Measurements from ENCODE around the gene RBM4B.

DNA sequence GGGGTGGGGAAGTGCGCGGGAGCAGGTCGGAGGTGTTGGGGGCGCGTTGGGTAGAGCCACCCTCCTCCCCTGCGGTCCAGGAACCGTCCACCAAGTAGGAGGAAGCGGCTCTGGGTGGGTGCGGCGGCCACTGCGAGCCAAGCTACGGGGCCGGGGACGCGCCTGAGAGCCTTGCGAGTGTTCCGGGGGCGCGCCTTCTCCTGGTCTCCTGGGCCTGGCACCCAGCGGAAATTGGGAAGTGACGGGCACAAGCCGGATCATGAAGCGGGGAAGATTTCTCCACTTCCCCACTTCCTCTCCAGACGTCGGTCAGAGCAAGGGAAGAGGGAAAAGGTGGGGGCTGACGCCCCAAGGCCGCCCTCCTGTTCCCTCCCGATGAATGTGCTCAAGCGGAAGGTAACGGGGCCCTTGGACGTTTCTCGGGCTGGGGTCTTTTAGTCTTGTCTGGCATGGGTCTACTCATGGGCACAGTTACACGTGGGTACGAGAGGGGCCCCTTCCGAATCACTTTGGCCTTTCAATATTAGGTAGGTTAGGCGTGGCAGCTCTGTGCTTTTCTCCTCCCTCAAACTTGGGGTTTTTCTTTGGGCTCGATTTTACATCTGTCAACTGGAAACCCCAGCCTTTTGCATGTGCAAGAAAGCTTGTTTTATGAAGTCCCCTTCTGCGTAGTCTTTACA, 60.4 kb downstream of the RBM4B start:
- TF ChIP-seq, protein P1, sequence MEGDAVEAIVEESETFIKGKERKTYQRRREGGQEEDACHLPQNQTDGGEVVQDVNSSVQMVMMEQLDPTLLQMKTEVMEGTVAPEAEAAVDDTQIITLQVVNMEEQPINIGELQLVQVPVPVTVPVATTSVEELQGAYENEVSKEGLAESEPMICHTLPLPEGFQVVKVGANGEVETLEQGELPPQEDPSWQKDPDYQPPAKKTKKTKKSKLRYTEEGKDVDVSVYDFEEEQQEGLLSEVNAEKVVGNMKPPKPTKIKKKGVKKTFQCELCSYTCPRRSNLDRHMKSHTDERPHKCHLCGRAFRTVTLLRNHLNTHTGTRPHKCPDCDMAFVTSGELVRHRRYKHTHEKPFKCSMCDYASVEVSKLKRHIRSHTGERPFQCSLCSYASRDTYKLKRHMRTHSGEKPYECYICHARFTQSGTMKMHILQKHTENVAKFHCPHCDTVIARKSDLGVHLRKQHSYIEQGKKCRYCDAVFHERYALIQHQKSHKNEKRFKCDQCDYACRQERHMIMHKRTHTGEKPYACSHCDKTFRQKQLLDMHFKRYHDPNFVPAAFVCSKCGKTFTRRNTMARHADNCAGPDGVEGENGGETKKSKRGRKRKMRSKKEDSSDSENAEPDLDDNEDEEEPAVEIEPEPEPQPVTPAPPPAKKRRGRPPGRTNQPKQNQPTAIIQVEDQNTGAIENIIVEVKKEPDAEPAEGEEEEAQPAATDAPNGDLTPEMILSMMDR (IDR thresholded peaks at IDR 0.05), result no peak
- TF ChIP-seq POLR2A (IDR thresholded peaks at IDR 0.05), result no peak
